ENCODE measurements around the gene TTC7B.

GRCh38 chr14:90649083-90649482 is 167.1 kb downstream of the TTC7B start:
- TF ChIP-seq SUZ12 (IDR thresholded peaks at IDR 0.05; ENCODE audit: extremely low read depth, insufficient read depth, insufficient read length), result no peak
- no peak for TF ChIP-seq ZNF274 (IDR thresholded peaks at IDR 0.05; ENCODE audit: low read depth, low read length)

All from NT2/D1 (cell line).